M059J (cell line): ENCODE data around the gene CLPSL1. TPM values are rescaled to one million over a fixed set of nuclear protein-coding genes. Genes with fewer than 3 reads are reported as not detected.

ENCODE experiments used
- DNase-seq: peaks from one replicate; pipeline ENCODE4 v3.0.0-alpha.2; 2012; ENCODE audit warnings: low read depth
- total RNA-seq: library from RNA; depleted of rRNA; stranded (reverse); fragments of >200 nt; shearing (Covaris generic); gene quantifications from 2 replicates; pipeline ENCODE4 v1.2.3, GENCODE V29; 2014

Gene CLPSL1
- total RNA-seq, 1 experiment from 2014 or later, result not detected

- peak; percentile 66 for DNase-seq
Measured at GRCh38 chr6:35757456-35758123, 23.2 kb upstream of the CLPSL1 start.

GRCh38 chr6:35759426-35759825 lies 21.4 kb upstream of the CLPSL1 start:
- no peak for DNase-seq

- no peak for DNase-seq
Measured at GRCh38 chr6:35765739-35766138, 15.1 kb upstream of the CLPSL1 start.

- no peak for DNase-seq
Measured at GRCh38 chr6:35769211-35769610, 11.6 kb upstream of the CLPSL1 start.

- no peak for DNase-seq
Measured at GRCh38 chr6:35771343-35771627, 9.5 kb upstream of the CLPSL1 start.

GRCh38 chr6:35774116-35774794 lies 6.6 kb upstream of the CLPSL1 start:
- DNase-seq, result no peak

GRCh38 chr6:35775031-35775430 lies 5.8 kb upstream of the CLPSL1 start:
- no peak for DNase-seq

- DNase-seq, result peak; percentile 30
Measured at GRCh38 chr6:35776364-35777215, 4.2 kb upstream of the CLPSL1 start, which contains the start of gene CLPSL2. CLPSL2 (plus strand) TSS chr6:35776598; CDS start chr6:35776619, 21 bp downstream.

GRCh38 chr6:35777356-35778102 lies 3.3 kb upstream of the CLPSL1 start:
- DNase-seq, result no peak

- DNase-seq, result no peak
Measured at GRCh38 chr6:35778437-35778836, 2.4 kb upstream of the CLPSL1 start.

- DNase-seq, result no peak
Measured at GRCh38 chr6:35781290-35781689, 471 bp downstream of the CLPSL1 start.

GRCh38 chr6:35782424-35782823 lies 1.6 kb downstream of the CLPSL1 start:
- DNase-seq, result peak; percentile 48

GRCh38 chr6:35784200-35784599 lies 3.4 kb downstream of the CLPSL1 start:
- DNase-seq, result no peak

- no peak for DNase-seq
Measured at GRCh38 chr6:35786272-35786671, 5.5 kb downstream of the CLPSL1 start.

- no peak for DNase-seq
Measured at GRCh38 chr6:35786810-35787209, 6.0 kb downstream of the CLPSL1 start.

- DNase-seq, result no peak
Measured at GRCh38 chr6:35787266-35788218, 6.7 kb downstream of the CLPSL1 start.

- DNase-seq, result no peak
Measured at GRCh38 chr6:35788423-35788982, 7.7 kb downstream of the CLPSL1 start.

GRCh38 chr6:35790683-35791082 lies 9.9 kb downstream of the CLPSL1 start:
- no peak for DNase-seq

GRCh38 chr6:35794536-35795452 lies 14.0 kb downstream of the CLPSL1 start:
- no peak for DNase-seq
